GM12878 (cell line): ENCODE data around the gene TMEM63C. TPM values are rescaled to one million over a fixed set of nuclear protein-coding genes. Genes with fewer than 3 reads are reported as not detected.

Source experiments
- ATAC-seq: fragments of 200-7000 bp; cut with Tn5 transposase; 3 replicates; pipeline ENCODE4 v1.9.1; 2020; ENCODE audit warnings: mild to moderate bottlenecking, moderate library complexity
- BruUV-seq: library from RNA; stranded (reverse); fragments of 400-500 nt; replicated peaks from 2 replicates; lab custom pipeline; 2021; lab: Mats Ljungman, UMichigan
- CTCF ChIA-PET: fragments of 300-600 bp; sonication (Branson Sonifier 250); formaldehyde crosslinking; extraction: SDS; loops from one replicate; lab custom pipeline; 2021; ENCODE audit warnings: inconsistent platforms; lab: Yijun Ruan, JAX
- POLR2A ChIA-PET: fragments of 350-600 bp; formaldehyde crosslinking; extraction: SDS; loops from one replicate; lab custom pipeline; 2021; ENCODE audit warnings: inconsistent platforms; lab: Charles Lee
- RAD21 ChIA-PET: fragments of 300-600 bp; sonication (Branson Sonifier 250); formaldehyde crosslinking; loops from one replicate; lab custom pipeline; 2023; ENCODE audit warnings: antibody characterized with exemption; ENCODE audit not compliant: unreplicated experiment; lab: Charles Lee
- SMC1A ChIA-PET: fragments of 300-600 bp; sonication (Branson Sonifier 250); formaldehyde crosslinking; loops from one replicate; lab custom pipeline; 2023; ENCODE audit not compliant: unreplicated experiment, uncharacterized antibody; lab: Charles Lee
- DNase-seq: peaks from one replicate; pipeline ENCODE4 v3.0.0-alpha.2; 2011; ENCODE audit warnings: low read depth, low spot score
- FAIRE-seq: peaks from 3 replicates; lab custom pipeline; 2011; peaks lifted over from hg19 to GRCh38; lab: Jason Lieb, UNC
- H2AFZ ChIP-seq: 2 replicates; pipeline ENCODE4 v1.6.0; 2011; ENCODE audit warnings: low read depth, low read length, control low read depth; ENCODE audit not compliant: control insufficient read depth
- H3K27ac ChIP-seq: 2 replicates; pipeline ENCODE4 v1.5.1; 2011; ENCODE audit warnings: control low read depth; ENCODE audit not compliant: control insufficient read depth, insufficient read depth
- H3K27me3 ChIP-seq, 2 experiments: replicated peaks in 1 of 2; 2 replicates each; pipeline versions ENCODE4 v1.6.0 to v1.6.1; 2011; ENCODE audit warnings: low read length in 1 of 2; ENCODE audit not compliant: control insufficient read depth in 2 of 2, insufficient read depth in 2 of 2
- H3K36me3 ChIP-seq, 2 experiments: 2 replicates each; pipeline ENCODE4 v1.5.1; 2011; ENCODE audit warnings: low read length in 1 of 2; ENCODE audit not compliant: control insufficient read depth in 2 of 2, insufficient read depth in 2 of 2
- H3K4me1 ChIP-seq: 2 replicates; pipeline ENCODE4 v1.6.1; 2011; ENCODE audit warnings: mild to moderate bottlenecking, low read length, moderate library complexity, mixed read lengths; ENCODE audit not compliant: control insufficient read depth, insufficient read depth
- H3K4me2 ChIP-seq: 2 replicates; pipeline ENCODE4 v1.6.0; 2011; ENCODE audit warnings: control low read depth; ENCODE audit not compliant: control insufficient read depth, insufficient read depth
- H3K4me3 ChIP-seq: fragments of 200-600 bp; sonication (generic); 2 replicates; pipeline ENCODE4 v1.5.1; 2016
- H3K79me2 ChIP-seq: 2 replicates; pipeline ENCODE4 v1.6.0; 2011; ENCODE audit warnings: low read length; ENCODE audit not compliant: control insufficient read depth, insufficient read depth
- H3K9ac ChIP-seq: 2 replicates; pipeline ENCODE4 v1.8.0; 2011; ENCODE audit warnings: low read length, control low read depth, mixed read lengths; ENCODE audit not compliant: control insufficient read depth, insufficient read depth
- H3K9me3 ChIP-seq: replicated peaks from 3 replicates; pipeline ENCODE4 v1.5.1; 2011; ENCODE audit warnings: mild to moderate bottlenecking, low read length; ENCODE audit not compliant: control insufficient read depth, insufficient read depth
- H4K20me1 ChIP-seq: 2 replicates; pipeline ENCODE4 v1.6.0; 2011; ENCODE audit not compliant: control insufficient read depth, insufficient read depth
- ASH2L ChIP-seq: fragments of 300-600, 200-600 bp; sonication (generic); IDR thresholded peaks from 2 replicates; pipeline ENCODE4 v1.6.1; 2017; ENCODE audit warnings: low read depth, mild to moderate bottlenecking, borderline replicate concordance
- RAD21 ChIP-seq: IDR thresholded peaks from 2 replicates; pipeline ENCODE4 v1.6.1; 2011; ENCODE audit warnings: mild to moderate bottlenecking, low read depth, low read length, moderate library complexity; ENCODE audit not compliant: insufficient read depth
- RBBP5 ChIP-seq: fragments of 200-600 bp; sonication (generic); conservative IDR thresholded peaks from 2 replicates; pipeline ENCODE4 v1.6.1; 2016
- RELA ChIP-seq: fragments of 450-650 bp; IDR thresholded peaks from 2 replicates; pipeline ENCODE4 v1.8.0; 2014; ENCODE audit warnings: borderline replicate concordance; ENCODE audit not compliant: partially characterized antibody
- SUPT20H ChIP-seq: IDR thresholded peaks from 2 replicates; pipeline ENCODE4 v1.6.1; 2011; ENCODE audit warnings: low read depth, mild to moderate bottlenecking, low read length, moderate library complexity, borderline replicate concordance; ENCODE audit not compliant: control insufficient read depth
- ZNF207 ChIP-seq: fragments of 450-650 bp; IDR thresholded peaks from 2 replicates; pipeline ENCODE4 v1.6.1; 2014; ENCODE audit warnings: antibody characterized with exemption, mild to moderate bottlenecking, borderline replicate concordance
- WGBS: methylation state at CpG from one replicate; pipeline ENCODE4 v1.1.6; 2016; ENCODE audit warnings: low lambda C conversion rate; ENCODE audit not compliant: insufficient replicate concordance, insufficient coverage; ENCODE audit errors: missing lambda C conversion rate; 5-methylcytosine and 5-hydroxymethylcytosine counted together
- in situ Hi-C: fragments of 300-500 bp; cut with MboI; formaldehyde crosslinking; loops from 9 replicates; pipeline ENCODE4 v1.14.3; 2018; ENCODE audit warnings: mixed read lengths
- intact Hi-C: fragments of 100-400 bp; cut with micrococcal nuclease; formaldehyde crosslinking; loops from one replicate; pipeline ENCODE4 v1.14.2; 2022; ENCODE audit not compliant: unreplicated experiment
- polyA plus RNA-seq, 11 experiments: library from polyadenylated mRNA; depleted of rRNA in 4 of 11; unstranded in 6 of 11; stranded (reverse) in 5 of 11; fragments of >200 nt; fragmentation: Nextera tagmentation in 4 of 11; fragmentation: Illumina TruSeq in 1 of 11; extraction: Ambion mirVana in 4 of 11; extraction: Trizol in 1 of 11; gene quantifications; 1 replicate in 1 of 11; 2 replicates in 10 of 11; pipeline versions ENCODE4 v1.2.1 to v1.2.3, GENCODE V29; 2011 to 2016; ENCODE audit warnings: inconsistent platforms in 2 of 11, missing spikeins in 2 of 11, low read depth in 1 of 11
- total RNA-seq, 4 experiments: library from RNA; depleted of rRNA in 3 of 4; stranded (reverse); fragments of >200 nt in 3 of 4; fragmentation: Illumina TruSeq in 1 of 4; extraction: Trizol in 1 of 4; gene quantifications; 2 replicates each; pipeline versions ENCODE4 v1.2.1 to v1.2.3, GENCODE V29; 2013 to 2021
- TF ChIP-seq, protein P1 (sequence below): IDR thresholded peaks from 2 replicates; pipeline ENCODE4 v1.6.1; 2011; ENCODE audit warnings: low read depth, low read length, improper control_type of control experiment, borderline replicate concordance
- TF ChIP-seq, protein P2 (sequence below): fragments of 450-650 bp; formaldehyde crosslinking; IDR thresholded peaks from 2 replicates; pipeline ENCODE4 v1.4.0; 2022; ENCODE audit warnings: mild to moderate bottlenecking, moderate library complexity
- TF ChIP-seq, protein P3 (sequence below): IDR thresholded peaks from 2 replicates; pipeline ENCODE4 v1.6.1; 2011; ENCODE audit warnings: borderline replicate concordance, low read depth, mild to moderate bottlenecking, moderate library complexity, mixed read lengths, low read length; ENCODE audit not compliant: insufficient read depth; ENCODE audit errors: extremely low read length

TMEM63C gene
- total and polyA plus RNA-seq, 10 of the 15 experiments (the other 5 are each of a cell fraction or from before 2014, with no cell fraction given) = 0.06 to 1.3 (median 0.39) TPM; not detected in 4

DNA sequence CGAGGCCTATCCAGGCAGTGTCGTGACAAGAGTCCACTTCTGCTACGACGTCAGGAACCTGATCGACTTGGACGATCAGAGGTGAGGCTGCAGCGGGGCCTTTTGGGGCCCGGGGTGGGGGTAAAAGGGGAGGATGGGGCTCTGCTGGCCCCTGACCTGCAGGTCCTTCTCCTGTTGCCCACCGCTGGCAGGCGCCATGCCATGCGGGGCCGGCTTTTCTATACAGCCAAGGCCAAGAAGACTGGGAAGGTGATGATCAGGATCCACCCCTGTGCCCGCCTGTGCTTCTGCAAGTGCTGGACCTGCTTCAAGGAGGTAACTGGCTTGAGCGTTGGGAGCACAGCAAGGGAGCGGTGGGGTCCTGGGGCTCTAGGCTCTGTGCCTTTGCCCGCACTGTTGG, 57.8 kb downstream of the TMEM63C start:
- ChIA-PET RAD21 (no interaction called here), SMC1A (no interaction called here), CTCF (interaction anchor here (0.8 to 2.1 kb wide), 5 partner anchors 11 to 76 kb away, joined by 3 to 12 read pairs (median 3); no protein-coding TSS in a partner anchor), POLR2A (no interaction called here)
- Histone ChIP-seq H3K79me2 (no peaks in the 10 kb centered on the region), H2AFZ (no peak overlapping the region), H3K9me3 (no peaks in the 10 kb centered on the region), H3K27ac (no peak overlapping the region), H3K4me1 (no peaks in the 10 kb centered on the region), H4K20me1 (no peaks in the 10 kb centered on the region), H3K4me2 (no peak overlapping the region), H3K4me3 (no peak overlapping the region), H3K9ac (no peak overlapping the region), H3K27me3 (peaks cover 0 to 1% of the 10 kb centered on the region in 2 experiments; a peak in 2 of 4 replicates), H3K36me3 (no peaks in the 10 kb centered on the region)
- DNase-seq = no peak
- no peak for ATAC-seq
- FAIRE-seq = no peak
- WGBS = 45% methylated on average over 14 of the region's 16 CpGs
- intact Hi-C loops (no loop called here), in situ Hi-C loops (no loop called here)
- no peak for TF ChIP-seq RELA
- TF ChIP-seq, protein P1, sequence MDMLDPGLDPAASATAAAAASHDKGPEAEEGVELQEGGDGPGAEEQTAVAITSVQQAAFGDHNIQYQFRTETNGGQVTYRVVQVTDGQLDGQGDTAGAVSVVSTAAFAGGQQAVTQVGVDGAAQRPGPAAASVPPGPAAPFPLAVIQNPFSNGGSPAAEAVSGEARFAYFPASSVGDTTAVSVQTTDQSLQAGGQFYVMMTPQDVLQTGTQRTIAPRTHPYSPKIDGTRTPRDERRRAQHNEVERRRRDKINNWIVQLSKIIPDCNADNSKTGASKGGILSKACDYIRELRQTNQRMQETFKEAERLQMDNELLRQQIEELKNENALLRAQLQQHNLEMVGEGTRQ = no peak
- no peak for TF ChIP-seq RAD21
- TF ChIP-seq, protein P2, sequence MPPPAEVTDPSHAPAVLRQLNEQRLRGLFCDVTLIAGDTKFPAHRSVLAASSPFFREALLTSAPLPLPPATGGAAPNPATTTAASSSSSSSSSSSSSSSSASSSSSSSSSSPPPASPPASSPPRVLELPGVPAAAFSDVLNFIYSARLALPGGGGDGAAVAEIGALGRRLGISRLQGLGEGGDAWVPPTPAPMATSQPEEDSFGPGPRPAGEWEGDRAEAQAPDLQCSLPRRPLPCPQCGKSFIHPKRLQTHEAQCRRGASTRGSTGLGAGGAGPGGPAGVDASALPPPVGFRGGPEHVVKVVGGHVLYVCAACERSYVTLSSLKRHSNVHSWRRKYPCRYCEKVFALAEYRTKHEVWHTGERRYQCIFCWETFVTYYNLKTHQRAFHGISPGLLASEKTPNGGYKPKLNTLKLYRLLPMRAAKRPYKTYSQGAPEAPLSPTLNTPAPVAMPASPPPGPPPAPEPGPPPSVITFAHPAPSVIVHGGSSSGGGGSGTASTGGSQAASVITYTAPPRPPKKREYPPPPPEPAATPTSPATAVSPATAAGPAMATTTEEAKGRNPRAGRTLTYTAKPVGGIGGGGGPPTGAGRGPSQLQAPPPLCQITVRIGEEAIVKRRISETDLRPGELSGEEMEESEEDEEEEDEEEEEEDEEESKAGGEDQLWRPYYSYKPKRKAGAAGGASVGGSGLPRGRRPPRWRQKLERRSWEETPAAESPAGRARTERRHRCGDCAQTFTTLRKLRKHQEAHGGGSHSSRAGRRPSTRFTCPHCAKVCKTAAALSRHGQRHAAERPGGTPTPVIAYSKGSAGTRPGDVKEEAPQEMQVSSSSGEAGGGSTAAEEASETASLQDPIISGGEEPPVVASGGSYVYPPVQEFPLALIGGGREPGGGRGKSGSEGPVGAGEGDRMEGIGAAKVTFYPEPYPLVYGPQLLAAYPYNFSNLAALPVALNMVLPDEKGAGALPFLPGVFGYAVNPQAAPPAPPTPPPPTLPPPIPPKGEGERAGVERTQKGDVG = no peak
- TF ChIP-seq, protein P3, sequence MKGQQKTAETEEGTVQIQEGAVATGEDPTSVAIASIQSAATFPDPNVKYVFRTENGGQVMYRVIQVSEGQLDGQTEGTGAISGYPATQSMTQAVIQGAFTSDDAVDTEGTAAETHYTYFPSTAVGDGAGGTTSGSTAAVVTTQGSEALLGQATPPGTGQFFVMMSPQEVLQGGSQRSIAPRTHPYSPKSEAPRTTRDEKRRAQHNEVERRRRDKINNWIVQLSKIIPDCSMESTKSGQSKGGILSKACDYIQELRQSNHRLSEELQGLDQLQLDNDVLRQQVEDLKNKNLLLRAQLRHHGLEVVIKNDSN = no peak
- no peak for TF ChIP-seq RBBP5
- no peak for TF ChIP-seq ZNF207
- TF ChIP-seq ASH2L = no peak
- no peak for TF ChIP-seq SUPT20H
- no TSS peak for BruUV-seq
